Esophagus squamous epithelium (tissue), 5 donors: ENCODE measurements around the gene STX1B. TPM values are rescaled to one million over a fixed set of nuclear protein-coding genes. Genes with fewer than 3 reads are reported as not detected.

Experiments used
- DNase-seq: peaks from one replicate; lab custom pipeline; 2025; lab: John Stamatoyannopoulos, UW
- H3K27ac ChIP-seq, 4 donors: fragments of 200-600 bp; sonication (generic); one replicate each; pipeline ENCODE4 v1.5.1; 2016 to 2019; ENCODE audit warnings: mild to moderate bottlenecking in 1 of 4
- H3K27me3 ChIP-seq, 4 donors: fragments of 200-600 bp; sonication (generic); 1 replicate in 3 of 4; 2 replicates in 1 of 4; pipeline versions ENCODE4 v1.5.1 to v1.6.0; 2017 to 2021; ENCODE audit warnings: antibody characterized with exemption in 1 of 4
- H3K36me3 ChIP-seq, 3 donors: fragments of 200-600 bp; sonication (generic); one replicate each; pipeline ENCODE4 v1.5.1; 2016 to 2019
- H3K4me1 ChIP-seq, 3 donors: fragments of 200-600 bp; sonication (generic); one replicate each; pipeline ENCODE4 v1.5.1; 2017 to 2019
- H3K4me3 ChIP-seq, 4 donors: fragments of 200-600 bp; sonication (generic); 1 replicate in 3 of 4; 2 replicates in 1 of 4; pipeline ENCODE4 v1.5.1; 2016 to 2019; ENCODE audit warnings: mild to moderate bottlenecking in 2 of 4, moderate library complexity in 1 of 4
- H3K9me3 ChIP-seq, 3 donors: fragments of 200-600 bp; sonication (generic); one replicate each; pipeline ENCODE4 v1.5.1; 2016 to 2019
- POLR2A ChIP-seq, 4 donors: fragments of 450-650 bp; IDR thresholded peaks; one replicate each; pipeline ENCODE4 v1.6.1; 2017; ENCODE audit warnings: antibody characterized with exemption in 4 of 4, mild to moderate bottlenecking in 4 of 4, moderate library complexity in 3 of 4
- WGBS, 2 donors: methylation state at CpG; one replicate each; pipeline ENCODE4 v1.1.5; 2018; 5-methylcytosine and 5-hydroxymethylcytosine counted together
- intact Hi-C: fragments of 100-400 bp; cut with DNase I; formaldehyde crosslinking; loops from one replicate; pipeline ENCODE4 v1.15.0; 2022
- total RNA-seq, 4 donors: library from RNA; depleted of rRNA; stranded (reverse); fragments of >200 nt; gene quantifications; one replicate each; pipeline ENCODE4 v1.1.0, GENCODE V29; 2016
- TF ChIP-seq, protein P1 (sequence below), 6 experiments: fragments of 450-650 bp in 4 of 6; fragments of 200-600 bp in 2 of 6; sonication (generic) in 2 of 6; IDR thresholded peaks; one replicate each; pipeline ENCODE4 v1.5.1; 2016 to 2019; ENCODE audit warnings: antibody characterized with exemption in 6 of 6, mild to moderate bottlenecking in 4 of 6, moderate library complexity in 4 of 6
- donor health status: DM: yes; HTN: yes; CAD: no.

Gene STX1B
- total RNA-seq, 4 donors from 2014 or later = 0.06 to 1.5 (median 0.20) TPM

DNA sequence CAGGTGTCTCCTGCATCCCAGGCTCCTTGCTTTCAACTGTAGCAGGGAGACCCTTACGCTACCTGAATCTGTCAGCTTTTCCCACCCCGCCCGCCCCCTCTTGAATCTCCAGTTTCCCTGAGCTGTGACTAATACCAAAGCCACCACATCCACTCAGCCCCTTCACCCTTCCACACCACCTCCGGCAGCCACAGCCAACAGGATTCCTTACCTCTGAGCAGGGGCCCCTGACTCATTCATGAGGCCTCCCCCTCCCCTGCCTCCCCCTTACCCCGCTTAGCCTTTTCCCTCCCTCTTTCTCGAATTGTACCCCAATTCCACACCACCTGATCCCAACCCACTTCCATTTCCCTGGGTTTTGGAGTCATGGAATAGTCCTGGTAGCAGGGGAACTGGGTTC lies 2.3 kb downstream of the STX1B start:
- no peaks in the 10 kb centered on the region for H3K9me3 ChIP-seq
- 69 to 75% methylated on average over 5 to 6 of the region's 6 CpGs for WGBS, 2 donors
- H3K27ac ChIP-seq = no peak overlapping the region
- TF ChIP-seq, protein P1, sequence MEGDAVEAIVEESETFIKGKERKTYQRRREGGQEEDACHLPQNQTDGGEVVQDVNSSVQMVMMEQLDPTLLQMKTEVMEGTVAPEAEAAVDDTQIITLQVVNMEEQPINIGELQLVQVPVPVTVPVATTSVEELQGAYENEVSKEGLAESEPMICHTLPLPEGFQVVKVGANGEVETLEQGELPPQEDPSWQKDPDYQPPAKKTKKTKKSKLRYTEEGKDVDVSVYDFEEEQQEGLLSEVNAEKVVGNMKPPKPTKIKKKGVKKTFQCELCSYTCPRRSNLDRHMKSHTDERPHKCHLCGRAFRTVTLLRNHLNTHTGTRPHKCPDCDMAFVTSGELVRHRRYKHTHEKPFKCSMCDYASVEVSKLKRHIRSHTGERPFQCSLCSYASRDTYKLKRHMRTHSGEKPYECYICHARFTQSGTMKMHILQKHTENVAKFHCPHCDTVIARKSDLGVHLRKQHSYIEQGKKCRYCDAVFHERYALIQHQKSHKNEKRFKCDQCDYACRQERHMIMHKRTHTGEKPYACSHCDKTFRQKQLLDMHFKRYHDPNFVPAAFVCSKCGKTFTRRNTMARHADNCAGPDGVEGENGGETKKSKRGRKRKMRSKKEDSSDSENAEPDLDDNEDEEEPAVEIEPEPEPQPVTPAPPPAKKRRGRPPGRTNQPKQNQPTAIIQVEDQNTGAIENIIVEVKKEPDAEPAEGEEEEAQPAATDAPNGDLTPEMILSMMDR (IDR thresholded peaks at IDR 0.05) = no peak
- TF ChIP-seq POLR2A (IDR thresholded peaks at IDR 0.05) = no peak
- DNase-seq = no peak
- intact Hi-C loops = no loop called here
- peaks cover 2 to 21% (median 10%) of the 10 kb centered on the region in 3 donors for H3K4me1 ChIP-seq
- H3K4me3 ChIP-seq = no peak overlapping the region
- H3K27me3 ChIP-seq = peaks cover 0 to 69% (median 5%) of the 10 kb centered on the region in 4 donors
- H3K36me3 ChIP-seq = no peaks in the 10 kb centered on the region

DNA sequence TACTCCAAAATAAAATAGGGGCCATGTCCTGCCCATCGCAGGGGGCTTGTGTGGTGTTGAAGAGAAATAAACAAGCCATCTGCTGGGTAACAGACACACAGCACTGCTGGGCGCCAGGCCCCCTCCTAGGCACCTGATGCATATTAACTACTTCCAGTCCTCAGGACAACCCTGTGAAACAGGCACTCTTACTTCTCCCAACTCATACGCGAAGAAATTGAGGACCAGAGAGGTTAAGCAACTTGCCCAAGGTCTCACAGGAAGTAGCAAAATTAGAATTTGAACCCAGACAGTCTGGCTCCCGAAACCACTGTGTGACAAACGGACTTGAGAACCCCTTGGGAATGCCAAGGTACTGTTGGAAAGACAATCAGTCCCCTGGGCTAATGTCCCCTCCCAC lies 2.8 kb downstream of the STX1B start:
- intact Hi-C loops = no loop called here
- H3K36me3 ChIP-seq = no peaks in the 10 kb centered on the region
- no peaks in the 10 kb centered on the region for H3K9me3 ChIP-seq
- TF ChIP-seq, protein P1 (IDR thresholded peaks at IDR 0.05) = no peak
- no peak for TF ChIP-seq POLR2A (IDR thresholded peaks at IDR 0.05)
- peaks cover 0 to 65% (median 5%) of the 10 kb centered on the region in 4 donors for H3K27me3 ChIP-seq
- H3K4me1 ChIP-seq = peaks cover 7 to 26% (median 15%) of the 10 kb centered on the region in 3 donors
- no peak for DNase-seq
- H3K27ac ChIP-seq = no peak overlapping the region
- 63 to 65% methylated on average over 6 of the region's 6 CpGs for WGBS, 2 donors
- no peak overlapping the region for H3K4me3 ChIP-seq

DNA sequence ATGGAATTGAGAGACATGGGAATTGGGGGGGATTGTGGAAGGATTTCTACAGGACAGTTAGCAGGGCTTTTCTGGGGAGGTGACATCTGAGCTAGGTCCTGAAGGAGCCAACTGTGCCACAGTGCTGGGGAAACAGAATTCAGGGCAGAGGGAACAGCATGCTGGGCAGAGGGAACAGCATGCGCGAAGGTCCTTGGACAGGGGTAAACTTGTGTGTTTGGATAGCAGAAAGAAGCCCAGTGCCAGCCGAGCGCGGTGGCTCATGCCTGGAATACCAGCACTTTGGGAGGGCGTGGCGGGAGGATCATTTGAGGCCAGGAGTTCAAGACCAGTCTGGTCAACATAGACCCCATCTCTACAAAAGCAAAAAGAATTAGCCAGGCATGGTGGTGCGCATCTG lies 3.8 kb downstream of the STX1B start:
- intact Hi-C loops = no loop called here

DNA sequence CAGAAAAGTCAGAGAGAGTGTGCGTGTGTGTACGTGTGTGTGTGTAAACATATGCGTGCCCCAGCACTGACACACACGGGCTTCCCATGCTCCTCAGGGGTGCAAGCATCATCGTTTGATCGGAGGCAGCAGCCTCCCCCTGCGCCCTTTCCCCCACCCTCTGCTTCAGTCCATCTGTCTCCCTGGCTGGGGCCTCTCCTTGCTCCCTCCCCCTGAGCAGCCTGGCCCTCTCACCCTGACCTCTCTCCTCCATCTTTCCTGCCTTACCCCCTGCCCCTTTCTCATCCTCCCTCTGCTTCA lies 4.4 kb downstream of the STX1B start:
- no peak overlapping the region for H3K4me3 ChIP-seq
- peaks cover 15 to 42% (median 24%) of the 10 kb centered on the region in 3 donors for H3K4me1 ChIP-seq
- WGBS, 2 donors = 53 to 55% methylated on average over 7 of the region's 7 CpGs
- no peaks in the 10 kb centered on the region for H3K36me3 ChIP-seq
- no peak for DNase-seq
- peaks cover 0 to 48% (median 3%) of the 10 kb centered on the region in 4 donors for H3K27me3 ChIP-seq
- TF ChIP-seq POLR2A (IDR thresholded peaks at IDR 0.05) = no peak
- TF ChIP-seq, protein P1 (IDR thresholded peaks at IDR 0.05) = no peak
- H3K9me3 ChIP-seq = no peaks in the 10 kb centered on the region
- intact Hi-C loops = no loop called here
- H3K27ac ChIP-seq = no peak overlapping the region

More for the DNA sequence above, 3.8 kb downstream of the STX1B start:
- H3K9me3 ChIP-seq = no peaks in the 10 kb centered on the region
- 90 to 91% methylated on average over 7 to 8 of the region's 8 CpGs for WGBS, 2 donors
- H3K27ac ChIP-seq = no peak overlapping the region
- TF ChIP-seq, protein P1 (IDR thresholded peaks at IDR 0.05) = no peak
- TF ChIP-seq POLR2A (IDR thresholded peaks at IDR 0.05) = no peak
- H3K4me1 ChIP-seq = peaks cover 12 to 37% (median 22%) of the 10 kb centered on the region in 3 donors
- DNase-seq = no peak
- H3K36me3 ChIP-seq = no peaks in the 10 kb centered on the region
- H3K4me3 ChIP-seq = no peak overlapping the region
- H3K27me3 ChIP-seq = peaks cover 0 to 54% (median 5%) of the 10 kb centered on the region in 4 donors

DNA sequence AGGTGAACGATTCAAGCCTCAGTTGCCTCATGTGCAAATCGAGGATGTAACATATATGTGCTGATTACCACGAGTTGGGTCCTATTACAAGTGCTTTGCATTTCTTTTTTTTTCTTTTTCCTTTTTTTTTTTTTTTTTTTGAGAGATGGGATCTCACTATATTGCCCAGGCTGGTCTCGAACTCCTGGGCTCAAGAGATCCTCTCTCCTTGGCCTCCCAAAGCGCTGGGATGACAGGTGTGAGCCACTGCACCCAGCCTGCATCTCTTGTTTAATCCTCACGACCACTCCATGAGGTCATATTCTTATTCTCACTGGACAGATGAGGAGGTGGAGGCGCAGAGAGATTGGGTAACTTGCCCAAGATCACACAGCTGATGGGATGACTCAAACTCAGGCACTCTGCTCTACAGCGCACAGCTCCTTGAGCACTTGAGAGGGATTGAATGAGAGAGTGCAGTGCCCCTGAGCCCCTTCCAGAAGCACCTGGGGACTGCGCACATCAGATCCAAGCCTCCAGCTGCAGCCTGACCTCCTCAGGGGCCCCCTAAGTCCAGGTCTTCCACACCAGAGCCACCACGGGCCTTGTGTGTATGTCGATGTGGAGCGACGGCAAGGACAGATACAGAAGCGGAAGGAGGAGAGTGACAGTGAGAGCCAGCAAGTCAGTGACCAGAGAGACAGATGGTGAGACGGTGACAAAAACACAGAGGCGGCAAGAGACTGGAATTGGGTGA lies 4.9 kb downstream of the STX1B start:
- Histone ChIP-seq H3K4me1 (peaks cover 17 to 42% (median 19%) of the 10 kb centered on the region in 3 donors), H3K27ac (no peak overlapping the region), H3K9me3 (no peaks in the 10 kb centered on the region), H3K27me3 (peaks cover 0 to 43% (median under 1%) of the 10 kb centered on the region in 4 donors), H3K4me3 (no peak overlapping the region), H3K36me3 (no peaks in the 10 kb centered on the region)
- TF ChIP-seq, protein P1 (IDR thresholded peaks at IDR 0.05) = no peak
- TF ChIP-seq POLR2A (IDR thresholded peaks at IDR 0.05) = no peak
- no peak for DNase-seq
- intact Hi-C loops = no loop called here
- WGBS, 2 donors = 68 to 71% methylated on average over 8 to 12 of the region's 16 CpGs
